GM12891 (cell line): Measurements from ENCODE around the gene CALHM1.

Experiments used
- PAX5 ChIP-seq: IDR thresholded peaks from 2 replicates; pipeline ENCODE4 v1.6.1; 2011; ENCODE audit warnings: low read length, moderate library complexity, mild to moderate bottlenecking; ENCODE audit not compliant: insufficient read depth, severe bottlenecking
- POLR2A ChIP-seq: IDR thresholded peaks from 2 replicates; pipeline ENCODE4 v1.6.1; 2011; ENCODE audit warnings: low read depth, low read length, control low read depth
- POLR2AphosphoS5 ChIP-seq: IDR thresholded peaks from 2 replicates; pipeline ENCODE4 v1.6.1; 2011; ENCODE audit warnings: low read depth, low read length, control low read depth
- POU2F2 ChIP-seq: IDR thresholded peaks from 2 replicates; pipeline ENCODE4 v1.6.1; 2011; ENCODE audit warnings: low read depth, mild to moderate bottlenecking, control low read depth, low read length, moderate library complexity
- SPI1 ChIP-seq: IDR thresholded peaks from 2 replicates; pipeline ENCODE4 v1.6.1; 2011; ENCODE audit warnings: low read depth, low read length, control low read depth
- TAF1 ChIP-seq: IDR thresholded peaks from 2 replicates; pipeline ENCODE4 v1.6.1; 2011; ENCODE audit warnings: low read depth, low read length, control low read depth

DNA sequence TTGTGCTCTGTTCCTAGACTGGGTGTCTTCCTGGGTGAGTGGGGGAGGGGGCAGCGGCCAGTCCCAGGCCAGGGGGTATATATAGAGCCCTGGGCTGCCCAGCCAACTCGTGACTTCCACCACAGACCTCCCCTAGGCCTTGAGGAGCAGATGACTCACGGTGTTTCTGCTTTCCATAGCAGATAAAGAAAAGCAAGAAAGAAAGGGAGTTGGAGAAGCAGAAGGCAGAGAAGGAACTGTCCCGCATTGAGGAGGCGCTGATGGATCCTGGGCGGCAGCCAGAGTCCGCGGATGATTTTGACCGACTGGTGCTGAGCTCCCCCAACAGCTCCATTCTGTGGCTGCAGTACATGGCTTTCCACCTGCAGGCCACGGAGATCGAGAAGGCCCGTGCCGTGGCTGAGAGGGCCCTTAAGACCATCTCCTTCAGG lies 16.7 kb downstream of the CALHM1 start:
- TF ChIP-seq POLR2AphosphoS5 (no peak), POLR2A (no peak), TAF1 (no peak), POU2F2 (no peak), SPI1 (no peak), PAX5 (no peak)
